COLO829 (cell line): ENCODE data around the gene IL37.
"Not testable (repeated sequence)": the region's sequence is repeated elsewhere in the genome, so short reads cannot be mapped to it uniquely, and the experiment has no call there.

ENCODE experiments used
- DNase-seq: peaks from one replicate; pipeline ENCODE4 v3.0.0; 2012; ENCODE audit warnings: low spot score

IL37 gene

GRCh38 chr2:112923237-112923966 is 12.4 kb downstream of the IL37 start:
- DNase-seq, result peak; percentile 71

DNA sequence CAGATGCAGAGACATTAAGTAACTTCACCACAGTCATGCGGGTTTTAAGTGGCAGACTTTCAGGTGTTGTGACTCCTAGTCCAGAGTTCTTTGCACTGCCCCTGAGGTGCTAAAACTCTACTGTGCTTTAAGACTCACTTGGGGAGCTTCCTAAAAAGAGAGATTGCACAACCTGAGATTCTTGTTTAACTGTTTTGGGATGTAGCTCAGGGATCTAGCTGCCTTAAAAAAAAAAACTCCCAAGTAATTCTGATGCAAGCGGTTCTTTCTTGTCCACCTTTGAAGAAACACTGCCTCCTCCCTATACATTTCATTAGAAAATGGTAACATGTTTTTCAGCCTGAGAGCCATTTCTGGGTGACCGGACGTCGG is 13.0 kb downstream of the IL37 start:
- DNase-seq, result no peak

DNA sequence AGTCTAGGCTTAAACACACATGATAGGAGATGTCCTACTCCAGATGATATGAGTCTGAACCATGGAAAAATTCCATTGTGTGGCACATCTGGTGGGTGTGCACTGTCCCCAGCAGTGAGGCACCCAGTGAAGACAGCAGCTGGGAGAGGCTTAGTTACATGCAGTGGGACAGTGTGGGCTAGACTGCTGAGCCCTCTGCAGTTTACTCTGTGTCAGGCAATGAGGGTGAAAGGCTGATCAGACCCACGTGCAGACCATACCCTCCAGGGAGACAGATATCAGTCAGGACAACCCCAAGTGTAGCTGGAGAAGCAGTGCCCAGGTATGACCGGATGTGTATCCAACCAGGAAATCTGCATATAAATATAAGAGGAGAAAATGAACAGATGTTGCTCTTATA is 13.4 kb downstream of the IL37 start:
- DNase-seq, result no peak

- DNase-seq, result no peak
Measured at GRCh38 chr2:112924821-112925220, 13.9 kb downstream of the IL37 start.

- no peak for DNase-seq
Measured at GRCh38 chr2:112926707-112927106, 15.7 kb downstream of the IL37 start.

DNA sequence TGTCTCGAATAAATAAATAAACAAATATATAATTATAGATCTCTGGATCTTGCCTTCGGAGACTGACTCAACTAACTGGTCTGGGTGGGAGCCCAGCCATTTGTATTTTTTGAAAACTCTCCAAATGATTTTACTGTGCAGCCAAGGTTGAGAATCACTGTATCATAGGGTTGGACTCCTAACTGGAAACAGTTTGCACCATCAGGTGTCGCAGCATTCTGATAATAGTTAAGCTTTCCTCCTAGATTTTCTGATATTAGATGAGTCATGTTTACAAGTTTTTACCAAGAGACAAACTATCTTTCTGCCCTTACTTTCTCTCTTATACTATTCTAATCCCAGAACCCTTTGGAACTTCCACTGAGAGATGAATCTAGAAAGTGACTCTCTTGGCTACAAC is 16.8 kb downstream of the IL37 start:
- no peak for DNase-seq

DNA sequence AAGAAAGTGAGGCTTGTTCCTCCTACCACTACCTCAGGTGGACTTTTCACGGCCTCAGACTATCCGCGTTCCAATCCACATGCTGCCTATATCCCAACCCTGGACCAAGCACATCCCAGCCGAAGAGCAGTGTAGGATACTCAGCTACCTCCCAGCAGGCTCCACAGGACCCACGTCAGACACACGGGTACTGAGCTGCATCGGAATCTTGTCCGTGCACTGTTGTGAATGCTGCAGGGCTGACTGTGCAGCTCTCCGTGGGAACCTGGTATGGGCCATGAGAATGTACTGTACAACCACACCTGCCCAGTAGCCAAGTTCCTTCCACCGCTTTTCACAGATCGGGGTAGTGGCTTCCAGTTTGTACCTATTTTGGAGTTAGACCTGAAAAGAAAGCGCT is 22.3 kb downstream of the IL37 start:
- DNase-seq, result no peak

GRCh38 chr2:112934117-112934516 is 23.2 kb downstream of the IL37 start:
- not testable (repeated sequence) for DNase-seq

- no peak for DNase-seq
Measured at GRCh38 chr2:112936927-112937232, 25.9 kb downstream of the IL37 start.

DNA sequence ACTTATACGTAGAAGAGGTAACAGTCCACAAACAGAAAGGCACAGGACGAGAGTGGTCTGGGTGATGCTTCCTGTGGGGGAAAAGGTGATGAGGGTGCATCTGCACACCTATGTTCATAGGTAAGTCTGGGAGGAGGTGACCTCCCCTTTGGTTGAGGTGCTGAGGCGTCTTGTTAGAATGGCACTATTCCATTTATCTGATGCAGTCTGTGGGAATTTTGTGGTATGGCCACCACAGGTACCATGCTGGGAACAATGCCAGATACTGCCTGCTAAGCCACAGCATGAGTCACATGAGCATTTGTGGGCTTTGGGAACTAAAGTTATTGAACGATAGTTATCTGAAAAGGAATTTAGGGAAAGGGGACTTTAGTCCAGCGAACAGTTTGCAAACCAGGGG is 27.9 kb downstream of the IL37 start:
- DNase-seq, result no peak

GRCh38 chr2:112939425-112939824 is 28.5 kb downstream of the IL37 start:
- DNase-seq, result no peak

- no peak for DNase-seq
Measured at GRCh38 chr2:112940859-112941625, 30.1 kb downstream of the IL37 start.

DNA sequence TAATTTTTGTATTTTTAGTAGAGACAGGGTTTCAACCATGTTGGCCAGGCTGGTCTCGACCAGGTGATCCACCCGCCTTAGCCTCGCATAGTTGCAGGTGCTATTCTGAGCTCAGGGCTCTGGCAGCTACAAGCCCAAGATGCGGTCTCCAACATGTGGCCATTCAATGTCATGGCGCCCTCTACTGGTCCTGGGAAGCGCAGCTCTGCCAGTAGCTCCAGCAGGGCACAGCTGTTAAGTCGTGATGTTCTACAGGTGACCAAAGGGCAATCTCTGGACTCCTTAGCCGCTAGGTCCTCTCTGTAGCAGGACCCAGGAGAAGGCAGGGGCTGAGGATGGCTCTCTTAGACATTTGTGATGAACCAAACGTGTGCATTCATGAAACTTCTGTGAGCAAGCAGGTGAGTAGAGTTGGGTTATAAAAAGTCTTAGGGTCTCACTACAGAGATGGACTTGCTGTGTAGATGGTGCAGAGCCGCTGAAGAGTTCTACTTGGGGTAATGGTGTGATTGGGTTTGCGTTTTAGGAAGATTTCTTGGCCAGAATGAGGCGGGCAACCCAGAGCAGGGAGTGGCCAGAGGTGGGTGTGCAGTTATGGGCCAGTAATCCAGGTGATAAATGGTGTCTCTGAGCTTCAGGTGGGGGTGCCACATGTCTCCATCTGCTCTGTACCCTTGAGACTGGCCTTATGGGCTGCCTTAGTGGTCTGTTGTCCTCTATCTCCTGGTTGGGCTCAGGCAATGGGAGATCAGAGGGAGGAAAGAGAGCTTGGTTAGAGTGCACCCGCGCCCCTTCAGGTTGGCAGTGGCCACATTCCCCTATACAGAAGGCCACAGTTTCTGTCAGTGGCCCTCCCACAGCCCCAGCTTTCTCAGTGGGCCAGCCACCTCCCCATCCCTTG is 31.0 kb downstream of the IL37 start:
- peak; percentile 76 for DNase-seq

- DNase-seq, result no peak
Measured at GRCh38 chr2:112942654-112943002, 31.7 kb downstream of the IL37 start.

DNA sequence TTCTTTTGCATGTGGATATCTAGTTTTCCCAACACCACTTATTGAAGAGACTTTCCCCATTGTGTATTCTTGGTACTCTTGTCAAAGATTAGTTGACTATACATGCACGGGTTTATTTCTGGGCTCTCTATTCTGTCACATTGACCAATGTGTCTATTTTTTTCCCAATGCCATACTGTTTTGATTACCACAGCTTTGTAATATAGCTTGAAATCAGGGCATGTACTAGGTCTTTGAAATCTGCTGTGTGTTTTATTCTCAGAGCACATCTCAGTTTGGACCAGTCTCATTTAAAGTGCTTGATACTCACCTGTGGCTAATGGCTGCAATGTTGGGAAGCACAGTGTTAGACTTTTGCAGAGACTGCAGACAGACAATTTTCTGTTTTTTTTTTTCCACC is 34.0 kb downstream of the IL37 start:
- no peak for DNase-seq

- no peak for DNase-seq
Measured at GRCh38 chr2:112946086-112946485, 35.1 kb downstream of the IL37 start.

DNA sequence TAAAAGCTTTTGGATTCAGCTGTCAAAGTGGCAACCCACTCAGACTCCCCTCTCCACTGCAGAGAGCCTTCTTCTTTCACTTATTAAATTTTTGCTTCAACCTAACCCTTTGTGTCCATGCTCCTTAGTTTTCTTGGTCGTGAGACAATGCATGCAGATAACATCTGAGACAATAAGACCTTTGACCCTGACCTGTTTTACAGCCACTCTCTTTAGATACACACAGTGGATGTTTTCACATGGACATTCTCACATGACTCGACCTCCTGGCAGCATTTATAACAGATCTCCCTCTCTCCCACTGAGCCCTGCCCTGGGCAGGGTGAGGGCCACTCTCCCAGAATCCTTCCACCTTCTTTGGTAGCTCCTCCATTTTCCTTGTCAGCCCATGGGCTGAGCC is 36.4 kb downstream of the IL37 start:
- DNase-seq, result no peak

GRCh38 chr2:112949456-112949855 is 38.5 kb downstream of the IL37 start:
- no peak for DNase-seq

- no peak for DNase-seq
Measured at GRCh38 chr2:112954364-112954763, 43.4 kb downstream of the IL37 start.

GRCh38 chr2:112957511-112957910 is 46.5 kb downstream of the IL37 start:
- no peak for DNase-seq

DNA sequence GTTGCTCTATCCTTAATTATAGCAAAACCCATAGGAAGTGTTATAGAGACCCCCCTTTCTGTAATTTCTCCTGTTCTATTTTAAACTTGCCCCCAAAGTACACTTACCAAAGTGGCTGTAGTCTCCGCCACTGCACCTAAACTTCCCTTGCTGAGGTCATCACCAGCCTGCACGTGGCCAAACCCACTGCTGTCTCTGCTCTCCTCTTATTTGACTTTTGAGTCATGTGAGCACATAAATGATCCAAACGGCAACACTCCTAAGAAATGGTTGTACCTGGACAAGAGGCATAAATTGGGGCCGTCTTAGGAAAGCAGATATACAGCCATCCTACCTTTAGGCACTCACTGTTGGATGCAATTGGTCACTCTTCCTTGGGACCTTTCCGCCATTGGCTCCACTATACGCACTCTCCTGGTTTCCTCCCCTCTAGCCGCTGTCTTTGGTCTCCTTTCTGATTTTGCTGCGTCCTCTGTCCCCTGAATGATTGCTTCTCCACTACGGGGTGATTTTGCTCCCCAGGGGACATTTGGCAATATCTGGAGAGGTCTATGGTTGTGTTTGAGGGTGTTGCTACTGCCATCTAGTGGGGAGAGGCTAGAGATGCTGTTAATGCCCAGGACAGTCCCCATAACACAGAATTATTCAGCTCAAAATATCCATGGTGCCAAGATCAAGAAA is 47.6 kb downstream of the IL37 start:
- DNase-seq, result peak; percentile 77

- DNase-seq, result no peak
Measured at GRCh38 chr2:112959109-112959812, 48.3 kb downstream of the IL37 start.
